Neural cell (in vitro differentiated cells): ENCODE measurements around the gene DUXB. TPM values are rescaled to one million over a fixed set of nuclear protein-coding genes. Genes with fewer than 3 reads are reported as not detected.

ENCODE experiments used
- H2AFZ ChIP-seq: fragments of 200-600, 300-800 bp; sonication (generic), shearing (Covaris generic); 2 replicates; pipeline ENCODE4 v1.6.0; 2014; ENCODE audit warnings: low read depth, mild to moderate bottlenecking, antibody characterized with exemption, low read length, moderate library complexity
- H3F3A ChIP-seq: fragments of 200-600 bp; shearing (Covaris generic); 2 replicates; pipeline ENCODE4 v1.6.1; 2016; ENCODE audit warnings: mild to moderate bottlenecking, moderate library complexity, mixed read lengths, antibody characterized with exemption, low read length; ENCODE audit not compliant: insufficient read depth, poor library complexity, severe bottlenecking
- H3K27ac ChIP-seq: fragments of 200-600, 300-800 bp; sonication (generic), shearing (Covaris generic); 2 replicates; pipeline ENCODE4 v1.5.1; 2014; ENCODE audit warnings: mild to moderate bottlenecking, low read length, moderate library complexity
- H3K27me3 ChIP-seq: fragments of 300-800, 200-600 bp; sonication (generic), shearing (Covaris generic); 2 replicates; pipeline ENCODE4 v1.6.0; 2014; ENCODE audit warnings: mild to moderate bottlenecking, low read depth, low read length, moderate library complexity; ENCODE audit not compliant: insufficient read depth
- H3K36me3 ChIP-seq: fragments of 300-800, 200-600 bp; sonication (generic), shearing (Covaris generic); 2 replicates; pipeline ENCODE4 v1.5.1; 2014; ENCODE audit warnings: mild to moderate bottlenecking, antibody characterized with exemption, low read length, moderate library complexity; ENCODE audit not compliant: insufficient read depth
- H3K4me2 ChIP-seq: fragments of 300-800, 200-600 bp; sonication (generic), shearing (Covaris generic); 2 replicates; pipeline ENCODE4 v1.6.0; 2014; ENCODE audit warnings: mild to moderate bottlenecking, low read length
- H3K4me3 ChIP-seq: fragments of 300-800, 200-600 bp; sonication (generic), shearing (Covaris generic); 2 replicates; pipeline ENCODE4 v1.5.1; 2014; ENCODE audit warnings: mild to moderate bottlenecking, low read length, moderate library complexity
- H3K79me2 ChIP-seq: fragments of 200-600 bp; shearing (Covaris generic); replicated peaks from 2 replicates; pipeline ENCODE4 v1.6.0; 2014; ENCODE audit warnings: mild to moderate bottlenecking, low read length, moderate library complexity; ENCODE audit not compliant: insufficient read depth
- H3K9ac ChIP-seq: fragments of 300-800, 200-600 bp; sonication (generic), shearing (Covaris generic); 2 replicates; pipeline ENCODE4 v1.6.1; 2016; ENCODE audit warnings: mild to moderate bottlenecking, low read length, mixed read lengths
- H3K9me2 ChIP-seq: fragments of 200-600 bp; shearing (Covaris generic); 2 replicates; pipeline ENCODE4 v1.6.1; 2016; ENCODE audit warnings: mild to moderate bottlenecking, low read length, mixed read lengths; ENCODE audit not compliant: insufficient read depth
- H3K9me3 ChIP-seq: fragments of 200-600, 300-800 bp; sonication (generic), shearing (Covaris generic); 2 replicates; pipeline ENCODE4 v1.6.1; 2016; ENCODE audit warnings: mild to moderate bottlenecking, mixed run types, low read length, moderate library complexity, mixed read lengths
- H4K20me1 ChIP-seq: fragments of 200-600 bp; shearing (Covaris generic); 2 replicates; pipeline ENCODE4 v1.6.1; 2016; ENCODE audit warnings: mild to moderate bottlenecking, mixed run types; ENCODE audit not compliant: insufficient read depth
- EP300 ChIP-seq: fragments of 450-650 bp; conservative IDR thresholded peaks from 2 replicates; pipeline ENCODE4 v1.6.1; 2014; ENCODE audit warnings: antibody characterized with exemption, mild to moderate bottlenecking, moderate library complexity; ENCODE audit not compliant: poor library complexity, severe bottlenecking
- EZH2 ChIP-seq: fragments of 200-600, 300-800 bp; shearing (Covaris generic), sonication (generic); IDR thresholded peaks from 2 replicates; pipeline ENCODE4 v1.6.1; 2014; ENCODE audit warnings: antibody characterized with exemption, low read length, borderline replicate concordance, mild to moderate bottlenecking; ENCODE audit not compliant: insufficient read depth, poor library complexity, severe bottlenecking
- MXI1 ChIP-seq: fragments of 450-650 bp; conservative IDR thresholded peaks from 2 replicates; pipeline ENCODE4 v1.6.1; 2014; ENCODE audit warnings: antibody characterized with exemption, mild to moderate bottlenecking; ENCODE audit not compliant: poor library complexity, severe bottlenecking
- POLR2AphosphoS5 ChIP-seq: IDR thresholded peaks from 2 replicates; pipeline ENCODE4 v1.6.1; 2012
- RAD21 ChIP-seq: fragments of 450-650 bp; conservative IDR thresholded peaks from 2 replicates; pipeline ENCODE4 v1.6.1; 2014; ENCODE audit warnings: antibody characterized with exemption, mild to moderate bottlenecking, moderate library complexity
- SMC3 ChIP-seq: fragments of 450-650 bp; conservative IDR thresholded peaks from 2 replicates; pipeline ENCODE4 v1.6.1; 2014; ENCODE audit warnings: antibody characterized with exemption, mild to moderate bottlenecking, moderate library complexity; ENCODE audit not compliant: poor library complexity
- TAF1 ChIP-seq: IDR thresholded peaks from 2 replicates; pipeline ENCODE4 v1.6.1; 2012; ENCODE audit warnings: low read depth
- polyA plus RNA-seq: library from polyadenylated mRNA; depleted of rRNA; stranded (reverse); fragments of >200 nt; gene quantifications from 2 replicates; pipeline ENCODE4 v1.2.3, GENCODE V29; 2014
- TF ChIP-seq, protein P1 (sequence below): IDR thresholded peaks from 2 replicates; pipeline ENCODE4 v1.6.1; 2012; ENCODE audit warnings: borderline replicate concordance
- TF ChIP-seq, protein P2 (sequence below): fragments of 450-650 bp; IDR thresholded peaks from 2 replicates; pipeline ENCODE4 v1.5.1; 2014; ENCODE audit warnings: antibody characterized with exemption, mild to moderate bottlenecking, moderate library complexity; ENCODE audit not compliant: poor library complexity, severe bottlenecking

Gene DUXB
- polyA plus RNA-seq, 1 donor from 2014 or later = not detected

DNA sequence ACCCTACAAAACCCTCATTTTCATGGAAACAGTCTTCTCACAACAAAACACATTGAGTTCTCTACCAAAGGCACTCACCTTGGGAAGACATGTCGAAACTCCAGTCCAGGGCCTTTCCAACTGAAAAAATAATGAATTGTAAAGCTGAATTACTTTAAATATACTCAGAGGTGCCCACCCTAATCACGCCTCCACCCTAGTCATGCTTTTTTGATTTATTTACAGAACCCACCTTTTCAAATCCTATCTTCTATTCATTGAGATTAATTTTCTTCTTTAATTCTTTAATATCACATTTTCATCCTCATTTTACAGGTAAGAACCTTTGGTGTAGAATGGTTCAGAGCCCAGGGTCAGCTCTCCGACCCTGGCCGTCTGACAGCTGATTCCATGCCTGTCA is 24.4 kb downstream of the DUXB start, which contains the start of gene CPHXL2:
Gene CPHXL2, minus strand, starts transcription at position 101 of the 400 bp plus-strand sequence. Its CDS starts 10 bp downstream, at position 91.
- H3K4me2 ChIP-seq = no peak within 1 kb of the TSS
- H3K36me3 ChIP-seq = no peaks in the 10 kb centered on the region
- no peaks in the 10 kb centered on the region for H3K79me2 ChIP-seq
- no peaks in the 10 kb centered on the region for H3K9me3 ChIP-seq
- H3F3A ChIP-seq = no peaks in the 10 kb centered on the region
- H3K27me3 ChIP-seq = no peaks in the 10 kb centered on the region
- no peak within 1 kb of the TSS for H3K4me3 ChIP-seq
- TF ChIP-seq, protein P1, sequence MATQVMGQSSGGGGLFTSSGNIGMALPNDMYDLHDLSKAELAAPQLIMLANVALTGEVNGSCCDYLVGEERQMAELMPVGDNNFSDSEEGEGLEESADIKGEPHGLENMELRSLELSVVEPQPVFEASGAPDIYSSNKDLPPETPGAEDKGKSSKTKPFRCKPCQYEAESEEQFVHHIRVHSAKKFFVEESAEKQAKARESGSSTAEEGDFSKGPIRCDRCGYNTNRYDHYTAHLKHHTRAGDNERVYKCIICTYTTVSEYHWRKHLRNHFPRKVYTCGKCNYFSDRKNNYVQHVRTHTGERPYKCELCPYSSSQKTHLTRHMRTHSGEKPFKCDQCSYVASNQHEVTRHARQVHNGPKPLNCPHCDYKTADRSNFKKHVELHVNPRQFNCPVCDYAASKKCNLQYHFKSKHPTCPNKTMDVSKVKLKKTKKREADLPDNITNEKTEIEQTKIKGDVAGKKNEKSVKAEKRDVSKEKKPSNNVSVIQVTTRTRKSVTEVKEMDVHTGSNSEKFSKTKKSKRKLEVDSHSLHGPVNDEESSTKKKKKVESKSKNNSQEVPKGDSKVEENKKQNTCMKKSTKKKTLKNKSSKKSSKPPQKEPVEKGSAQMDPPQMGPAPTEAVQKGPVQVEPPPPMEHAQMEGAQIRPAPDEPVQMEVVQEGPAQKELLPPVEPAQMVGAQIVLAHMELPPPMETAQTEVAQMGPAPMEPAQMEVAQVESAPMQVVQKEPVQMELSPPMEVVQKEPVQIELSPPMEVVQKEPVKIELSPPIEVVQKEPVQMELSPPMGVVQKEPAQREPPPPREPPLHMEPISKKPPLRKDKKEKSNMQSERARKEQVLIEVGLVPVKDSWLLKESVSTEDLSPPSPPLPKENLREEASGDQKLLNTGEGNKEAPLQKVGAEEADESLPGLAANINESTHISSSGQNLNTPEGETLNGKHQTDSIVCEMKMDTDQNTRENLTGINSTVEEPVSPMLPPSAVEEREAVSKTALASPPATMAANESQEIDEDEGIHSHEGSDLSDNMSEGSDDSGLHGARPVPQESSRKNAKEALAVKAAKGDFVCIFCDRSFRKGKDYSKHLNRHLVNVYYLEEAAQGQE = no peak
- TF ChIP-seq MXI1 (no peak), RAD21 (no peak)
- H3K9me2 ChIP-seq = no peaks in the 10 kb centered on the region
- H3K9ac ChIP-seq = no peak within 1 kb of the TSS
- H3K27ac ChIP-seq = no peak within 1 kb of the TSS
- no peak within 1 kb of the TSS for H2AFZ ChIP-seq
- no peaks in the 10 kb centered on the region for H4K20me1 ChIP-seq

DNA sequence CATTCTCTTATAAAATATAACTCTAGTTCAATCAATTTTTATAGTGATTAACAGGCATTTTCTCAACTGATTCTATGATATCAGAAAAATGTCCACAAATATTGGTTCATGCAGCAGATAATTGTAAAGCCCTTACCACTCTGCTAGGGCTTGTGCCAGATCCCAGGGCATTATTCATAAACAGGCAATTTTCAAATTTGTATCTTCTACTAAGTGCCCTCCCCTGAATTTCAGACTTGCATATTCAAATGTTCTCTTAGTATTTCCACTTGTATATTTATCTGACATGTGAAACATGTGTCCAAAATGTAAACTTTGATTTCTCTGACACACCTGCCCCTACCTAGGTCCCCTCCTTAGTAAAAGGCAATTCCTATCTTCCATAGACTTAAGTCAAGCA is 33.8 kb downstream of the DUXB start:
- no peak overlapping the region for H2AFZ ChIP-seq
- H3K9ac ChIP-seq = no peak overlapping the region
- no peak overlapping the region for H3K4me3 ChIP-seq
- no peaks in the 10 kb centered on the region for H3K9me2 ChIP-seq
- no peaks in the 10 kb centered on the region for H3F3A ChIP-seq
- no peaks in the 10 kb centered on the region for H3K36me3 ChIP-seq
- no peaks in the 10 kb centered on the region for H3K79me2 ChIP-seq
- TF ChIP-seq TAF1 = no peak
- TF ChIP-seq, protein P2, sequence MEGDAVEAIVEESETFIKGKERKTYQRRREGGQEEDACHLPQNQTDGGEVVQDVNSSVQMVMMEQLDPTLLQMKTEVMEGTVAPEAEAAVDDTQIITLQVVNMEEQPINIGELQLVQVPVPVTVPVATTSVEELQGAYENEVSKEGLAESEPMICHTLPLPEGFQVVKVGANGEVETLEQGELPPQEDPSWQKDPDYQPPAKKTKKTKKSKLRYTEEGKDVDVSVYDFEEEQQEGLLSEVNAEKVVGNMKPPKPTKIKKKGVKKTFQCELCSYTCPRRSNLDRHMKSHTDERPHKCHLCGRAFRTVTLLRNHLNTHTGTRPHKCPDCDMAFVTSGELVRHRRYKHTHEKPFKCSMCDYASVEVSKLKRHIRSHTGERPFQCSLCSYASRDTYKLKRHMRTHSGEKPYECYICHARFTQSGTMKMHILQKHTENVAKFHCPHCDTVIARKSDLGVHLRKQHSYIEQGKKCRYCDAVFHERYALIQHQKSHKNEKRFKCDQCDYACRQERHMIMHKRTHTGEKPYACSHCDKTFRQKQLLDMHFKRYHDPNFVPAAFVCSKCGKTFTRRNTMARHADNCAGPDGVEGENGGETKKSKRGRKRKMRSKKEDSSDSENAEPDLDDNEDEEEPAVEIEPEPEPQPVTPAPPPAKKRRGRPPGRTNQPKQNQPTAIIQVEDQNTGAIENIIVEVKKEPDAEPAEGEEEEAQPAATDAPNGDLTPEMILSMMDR = no peak
- no peaks in the 10 kb centered on the region for H4K20me1 ChIP-seq
- H3K27ac ChIP-seq = no peak overlapping the region
- H3K4me2 ChIP-seq = no peak overlapping the region
- no peaks in the 10 kb centered on the region for H3K9me3 ChIP-seq
- no peaks in the 10 kb centered on the region for H3K27me3 ChIP-seq

DNA sequence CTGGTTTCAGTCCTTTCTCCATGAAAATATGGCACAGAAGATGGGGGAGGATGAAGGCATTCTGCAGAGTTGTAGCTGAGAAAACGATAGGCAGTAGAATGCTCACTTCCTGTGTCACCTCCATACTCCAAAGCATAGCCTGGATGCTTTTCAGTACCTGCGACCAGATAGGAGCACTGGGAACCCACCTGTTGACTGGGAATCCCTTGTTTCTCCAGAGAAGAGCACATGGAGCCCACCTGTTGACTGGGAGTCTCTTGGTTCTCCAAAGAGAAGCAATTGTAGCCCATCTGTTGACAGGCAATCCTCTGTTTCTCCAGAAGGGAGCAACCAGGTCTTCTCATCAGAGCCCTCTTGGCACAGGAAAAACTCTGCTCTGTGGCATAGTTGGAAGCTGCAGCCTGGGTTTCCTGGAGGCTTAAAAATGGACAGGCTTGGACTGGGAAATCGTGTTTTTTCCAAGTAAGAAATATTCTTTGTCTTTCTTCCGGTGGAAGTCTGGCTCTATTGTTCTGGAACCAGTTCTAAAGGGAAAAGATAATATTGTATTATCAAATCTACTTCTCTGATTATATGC is 40.4 kb downstream of the DUXB start:
- H3K4me3 ChIP-seq = no peak overlapping the region
- H3K79me2 ChIP-seq = peaks cover under 1% of the 10 kb centered on the region
- no peak overlapping the region for H3K4me2 ChIP-seq
- TF ChIP-seq, protein P1 = no peak
- TF ChIP-seq RAD21 (no peak), EP300 (no peak), SMC3 (no peak), MXI1 (no peak), EZH2 (no peak), TAF1 (no peak), POLR2AphosphoS5 (no peak)
- TF ChIP-seq, protein P2 = no peak
- no peaks in the 10 kb centered on the region for H3K9me3 ChIP-seq
- peaks cover 7% of the 10 kb centered on the region for H3K36me3 ChIP-seq
- H3K27ac ChIP-seq = no peak overlapping the region
- no peak overlapping the region for H3K9ac ChIP-seq
- H3F3A ChIP-seq = no peaks in the 10 kb centered on the region
- peaks cover 2% of the 10 kb centered on the region for H4K20me1 ChIP-seq
- no peak overlapping the region for H2AFZ ChIP-seq
- H3K27me3 ChIP-seq = no peaks in the 10 kb centered on the region
- H3K9me2 ChIP-seq = no peaks in the 10 kb centered on the region
